Vagina (tissue), 2 donors: ENCODE results near the gene DENND2A. TPM values are rescaled to one million over a fixed set of nuclear protein-coding genes. Genes with fewer than 3 reads are reported as not detected.

Source experiments
- DNase-seq, 2 donors: peaks; one replicate each; pipeline ENCODE4 v3.0.0-alpha.2; 2017; ENCODE audit errors: extremely low spot score in 2 of 2
- H3K27ac ChIP-seq: fragments of 200-600 bp; sonication (generic); one replicate; pipeline ENCODE4 v1.5.1; 2019
- H3K27me3 ChIP-seq: fragments of 200-600 bp; sonication (generic); one replicate; pipeline ENCODE4 v1.5.1; 2019
- H3K36me3 ChIP-seq, 2 donors: fragments of 200-600 bp; sonication (generic); one replicate each; pipeline ENCODE4 v1.5.1; 2017 to 2019
- H3K4me1 ChIP-seq: fragments of 200-600 bp; sonication (generic); one replicate; pipeline ENCODE4 v1.5.1; 2019
- H3K4me3 ChIP-seq, 2 donors: fragments of 200-600 bp; sonication (generic); 1 replicate in 1 of 2; 2 replicates in 1 of 2; pipeline ENCODE4 v1.5.1; 2016 to 2019
- H3K9me3 ChIP-seq: fragments of 200-600 bp; sonication (generic); one replicate; pipeline ENCODE4 v1.5.1; 2019
- POLR2A ChIP-seq, 2 donors: fragments of 450-650 bp; IDR thresholded peaks; one replicate each; pipeline ENCODE4 v1.6.1; 2017; ENCODE audit warnings: antibody characterized with exemption in 2 of 2, mild to moderate bottlenecking in 2 of 2, moderate library complexity in 2 of 2
- POLR2AphosphoS5 ChIP-seq, 2 donors: sonication (generic); formaldehyde crosslinking; IDR thresholded peaks; one replicate each; pipeline ENCODE4 v1.9.0; 2017; ENCODE audit warnings: antibody characterized with exemption in 2 of 2, mild to moderate bottlenecking in 2 of 2, low read depth in 1 of 2; ENCODE audit not compliant: insufficient read depth in 1 of 2
- intact Hi-C: fragments of 100-400 bp; cut with DNase I; formaldehyde crosslinking; loops from one replicate; pipeline ENCODE4 v1.15.1; 2023
- total RNA-seq: library from RNA; depleted of rRNA; stranded (reverse); fragments of >200 nt; gene quantifications from one replicate; pipeline ENCODE4 v1.2.3, GENCODE V29; 2016
- TF ChIP-seq, protein P1 (sequence below), 3 experiments: fragments of 450-650 bp in 2 of 3; fragments of 200-600 bp in 1 of 3; sonication (generic) in 1 of 3; IDR thresholded peaks; one replicate each; pipeline ENCODE4 v1.5.1; 2017 to 2019; ENCODE audit warnings: antibody characterized with exemption in 3 of 3, mild to moderate bottlenecking in 2 of 3, moderate library complexity in 2 of 3

The DENND2A gene
- total RNA-seq, 1 donor from 2014 or later: 17.4 TPM

DNA sequence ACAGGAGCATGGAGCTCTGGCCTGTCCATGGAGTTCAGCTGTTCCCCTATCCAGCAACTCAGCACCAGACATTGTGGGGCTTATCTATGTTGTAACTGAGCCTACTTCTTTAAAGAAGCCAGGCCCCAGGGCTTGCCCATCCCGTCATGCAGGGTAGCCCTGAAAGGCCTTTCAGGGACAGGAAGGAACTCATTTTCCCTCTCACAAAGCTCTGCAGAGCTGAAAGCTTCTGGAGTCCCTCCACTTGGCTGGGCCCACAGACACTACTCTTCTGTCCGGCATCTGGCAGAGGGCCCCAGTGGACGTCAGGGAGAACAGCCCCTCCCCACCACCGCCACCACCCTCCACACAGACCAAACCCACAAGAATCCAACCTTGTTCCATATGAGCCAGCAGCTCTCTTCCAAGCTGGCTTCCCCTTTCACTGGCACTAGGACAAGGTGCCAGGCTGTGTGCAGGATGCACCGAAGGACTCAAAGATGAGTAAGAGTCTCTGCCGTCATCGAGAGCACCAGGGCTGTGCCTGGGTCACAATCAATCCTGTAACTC is 33.1 kb downstream of the DENND2A start:
- no peak for DNase-seq

DNA sequence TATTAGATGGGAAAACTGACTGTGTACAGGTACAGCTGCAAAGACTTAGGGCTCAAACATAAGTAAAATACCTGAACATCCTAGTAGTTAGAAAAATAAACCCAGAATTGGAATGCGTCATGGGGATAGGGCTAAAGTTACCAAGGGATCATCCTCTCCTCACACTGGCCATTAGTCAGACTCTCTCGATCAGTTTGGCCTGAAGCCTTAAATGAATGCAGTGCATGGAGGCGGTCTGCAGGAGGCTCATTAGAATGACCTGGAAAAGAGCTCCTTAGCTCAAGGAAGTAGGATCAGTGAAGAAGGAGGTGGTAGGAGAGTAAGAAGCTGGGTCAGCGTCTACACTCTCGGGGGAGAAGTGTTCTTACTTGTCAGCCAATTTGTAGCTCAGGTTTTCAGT is 35.3 kb downstream of the DENND2A start:
- DNase-seq: no peak
- Histone ChIP-seq H3K4me3 (no peak overlapping the region), H3K4me1 (peaks cover 12% of the 10 kb centered on the region), H3K9me3 (no peaks in the 10 kb centered on the region), H3K27me3 (no peaks in the 10 kb centered on the region), H3K36me3 (peaks cover 0 to 8% of the 10 kb centered on the region in 2 donors), H3K27ac (no peak overlapping the region)
- intact Hi-C loops: no loop called here
- TF ChIP-seq POLR2AphosphoS5 (IDR thresholded peaks at IDR 0.05; ENCODE audit: insufficient read depth in 1 of 2, low read depth in 1 of 2) (no peak), POLR2A (IDR thresholded peaks at IDR 0.05) (no peak)
- TF ChIP-seq, protein P1, sequence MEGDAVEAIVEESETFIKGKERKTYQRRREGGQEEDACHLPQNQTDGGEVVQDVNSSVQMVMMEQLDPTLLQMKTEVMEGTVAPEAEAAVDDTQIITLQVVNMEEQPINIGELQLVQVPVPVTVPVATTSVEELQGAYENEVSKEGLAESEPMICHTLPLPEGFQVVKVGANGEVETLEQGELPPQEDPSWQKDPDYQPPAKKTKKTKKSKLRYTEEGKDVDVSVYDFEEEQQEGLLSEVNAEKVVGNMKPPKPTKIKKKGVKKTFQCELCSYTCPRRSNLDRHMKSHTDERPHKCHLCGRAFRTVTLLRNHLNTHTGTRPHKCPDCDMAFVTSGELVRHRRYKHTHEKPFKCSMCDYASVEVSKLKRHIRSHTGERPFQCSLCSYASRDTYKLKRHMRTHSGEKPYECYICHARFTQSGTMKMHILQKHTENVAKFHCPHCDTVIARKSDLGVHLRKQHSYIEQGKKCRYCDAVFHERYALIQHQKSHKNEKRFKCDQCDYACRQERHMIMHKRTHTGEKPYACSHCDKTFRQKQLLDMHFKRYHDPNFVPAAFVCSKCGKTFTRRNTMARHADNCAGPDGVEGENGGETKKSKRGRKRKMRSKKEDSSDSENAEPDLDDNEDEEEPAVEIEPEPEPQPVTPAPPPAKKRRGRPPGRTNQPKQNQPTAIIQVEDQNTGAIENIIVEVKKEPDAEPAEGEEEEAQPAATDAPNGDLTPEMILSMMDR (IDR thresholded peaks at IDR 0.05): no peak

More for the DNA sequence above, 33.1 kb downstream of the DENND2A start:
- peak overlapping the region; percentile 37 for H3K27ac ChIP-seq
- H3K36me3 ChIP-seq: no peaks in the 10 kb centered on the region
- no peak overlapping the region for H3K4me3 ChIP-seq
- H3K27me3 ChIP-seq: no peaks in the 10 kb centered on the region
- peaks cover 17% of the 10 kb centered on the region for H3K4me1 ChIP-seq
- TF ChIP-seq, protein P1 (IDR thresholded peaks at IDR 0.05): no peak
- peak in 1 of 2 donors; percentile 34 for TF ChIP-seq POLR2AphosphoS5 (IDR thresholded peaks at IDR 0.05; ENCODE audit: insufficient read depth in 1 of 2, low read depth in 1 of 2)
- no peaks in the 10 kb centered on the region for H3K9me3 ChIP-seq
- intact Hi-C loops: no loop called here

DNA sequence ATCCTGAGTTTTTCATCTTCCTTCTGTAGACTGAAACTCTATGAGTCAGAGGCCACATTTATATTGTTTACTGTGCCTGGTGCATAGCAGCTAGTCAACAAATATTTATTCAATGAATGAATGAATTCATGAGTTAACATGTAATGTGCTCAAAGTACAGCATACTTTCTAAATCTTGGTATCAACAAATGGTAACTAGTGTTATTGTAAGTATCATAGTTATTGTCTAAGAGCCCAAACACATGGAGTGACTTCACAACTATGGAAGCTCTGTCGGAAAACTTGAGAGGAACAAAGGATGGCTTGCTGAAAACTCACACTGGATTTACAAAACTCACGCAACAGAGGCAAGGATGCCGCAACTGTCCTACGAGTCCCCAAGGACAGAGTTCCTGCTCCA is 35.9 kb downstream of the DENND2A start:
- TF ChIP-seq POLR2AphosphoS5 (IDR thresholded peaks at IDR 0.05; ENCODE audit: insufficient read depth in 1 of 2, low read depth in 1 of 2) (no peak), POLR2A (IDR thresholded peaks at IDR 0.05) (no peak)
- TF ChIP-seq, protein P1 (IDR thresholded peaks at IDR 0.05): no peak
- no peaks in the 10 kb centered on the region for H3K9me3 ChIP-seq
- H3K4me1 ChIP-seq: peaks cover 12% of the 10 kb centered on the region
- peaks cover 0 to 8% of the 10 kb centered on the region in 2 donors for H3K36me3 ChIP-seq
- H3K4me3 ChIP-seq: no peak overlapping the region
- no peak overlapping the region for H3K27ac ChIP-seq
- intact Hi-C loops: no loop called here
- DNase-seq: no peak
- H3K27me3 ChIP-seq: no peaks in the 10 kb centered on the region

DNA sequence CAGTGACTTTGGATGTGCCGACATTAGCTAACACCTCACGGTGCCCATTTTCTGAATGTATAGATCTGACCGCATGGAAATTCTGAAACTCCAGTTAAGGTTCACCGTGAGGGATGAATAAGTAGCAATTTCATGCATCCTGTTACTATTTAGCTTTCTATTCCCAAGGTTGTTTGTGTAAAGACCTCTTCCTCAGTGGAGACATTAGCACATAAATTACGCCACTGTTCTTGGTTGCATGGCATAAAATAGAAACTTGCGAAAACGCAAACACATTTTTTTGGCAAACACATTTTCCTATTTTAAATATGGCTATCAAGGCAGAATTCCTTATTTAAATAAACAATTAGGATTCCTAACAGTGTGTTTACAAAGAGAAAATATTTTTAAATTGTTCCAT is 36.5 kb downstream of the DENND2A start:
- Histone ChIP-seq H3K4me1 (peaks cover 12% of the 10 kb centered on the region), H3K36me3 (peaks cover 0 to 8% of the 10 kb centered on the region in 2 donors), H3K9me3 (no peaks in the 10 kb centered on the region), H3K27ac (no peak overlapping the region), H3K27me3 (no peaks in the 10 kb centered on the region), H3K4me3 (no peak overlapping the region)
- no peak for DNase-seq
- TF ChIP-seq, protein P1 (IDR thresholded peaks at IDR 0.05): no peak
- TF ChIP-seq POLR2AphosphoS5 (IDR thresholded peaks at IDR 0.05; ENCODE audit: insufficient read depth in 1 of 2, low read depth in 1 of 2): no peak
- TF ChIP-seq POLR2A (IDR thresholded peaks at IDR 0.05): no peak
- intact Hi-C loops: no loop called here

DNA sequence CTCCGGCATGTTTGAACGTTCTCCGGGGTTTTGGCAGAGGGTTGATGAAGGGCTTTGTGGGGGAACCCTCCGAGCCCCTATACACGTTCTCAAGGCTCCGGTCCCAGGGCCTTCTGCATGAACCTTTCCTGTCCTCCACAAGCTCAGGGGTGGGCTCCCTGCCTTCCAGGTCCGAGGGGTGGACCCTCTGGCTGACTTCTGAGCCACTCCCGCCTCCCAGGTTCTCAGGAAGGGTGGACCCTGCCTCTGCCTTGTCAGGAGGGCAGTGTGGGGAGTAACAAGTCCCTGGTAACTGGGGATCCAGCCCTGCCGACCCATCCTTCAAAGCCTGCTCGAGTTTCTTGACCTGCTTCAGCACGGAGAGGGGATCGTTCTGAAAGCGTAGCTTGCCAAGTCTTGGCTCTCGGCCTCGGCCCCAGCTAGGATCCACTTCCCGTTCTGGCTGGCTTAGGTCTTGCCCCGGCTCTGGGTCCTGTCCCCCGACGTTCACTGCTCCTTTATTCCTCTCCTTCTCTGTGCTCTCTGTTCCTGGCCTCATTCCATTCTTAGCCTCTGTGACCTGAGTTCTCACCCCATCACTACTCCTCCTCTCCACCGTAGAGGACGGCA is 38.9 kb downstream of the DENND2A start:
- H3K36me3 ChIP-seq: peaks cover 0 to 8% of the 10 kb centered on the region in 2 donors
- DNase-seq: no peak
- H3K4me1 ChIP-seq: peaks cover 3% of the 10 kb centered on the region
- no peaks in the 10 kb centered on the region for H3K9me3 ChIP-seq
- intact Hi-C loops: no loop called here
- H3K27me3 ChIP-seq: no peaks in the 10 kb centered on the region
- no peak overlapping the region for H3K4me3 ChIP-seq
- TF ChIP-seq, protein P1 (IDR thresholded peaks at IDR 0.05): no peak
- no peak for TF ChIP-seq POLR2AphosphoS5 (IDR thresholded peaks at IDR 0.05; ENCODE audit: insufficient read depth in 1 of 2, low read depth in 1 of 2)
- TF ChIP-seq POLR2A (IDR thresholded peaks at IDR 0.05): no peak
- no peak overlapping the region for H3K27ac ChIP-seq
